HEK293 (cell line): ENCODE measurements around the gene MSLN.

Experiments used
- CTCF ChIA-PET: fragments of 350-600 bp; formaldehyde crosslinking; extraction: SDS; loops from one replicate; lab custom pipeline; 2021; ENCODE audit warnings: antibody characterized with exemption; lab: Yijun Ruan, JAX
- POLR2A ChIA-PET: fragments of 300-600 bp; formaldehyde crosslinking; extraction: SDS; loops from one replicate; lab custom pipeline; 2020; ENCODE audit warnings: antibody characterized with exemption, inconsistent platforms; lab: Yijun Ruan, JAX
- H3K27ac ChIP-seq: fragments of 200-500 bp; sonication (Bioruptor generic); 2 replicates; pipeline ENCODE4 v1.5.1; 2014; ENCODE audit warnings: low read depth, low read length, control low read depth, inconsistent platforms; ENCODE audit errors: extremely low read depth
- H3K36me3 ChIP-seq, 2 experiments: fragments of 200-500 bp in 1 of 2; sonication (Bioruptor generic) in 1 of 2; 1 replicate in 1 of 2; 2 replicates in 1 of 2; pipeline ENCODE4 v1.5.1; 2014 to 2017; ENCODE audit warnings: inconsistent platforms in 2 of 2, low read length in 2 of 2; ENCODE audit not compliant: control insufficient read depth in 2 of 2, insufficient read depth in 1 of 2
- H3K4me1 ChIP-seq: fragments of 200-500 bp; sonication (Bioruptor generic); 2 replicates; pipeline ENCODE4 v1.5.1; 2014; ENCODE audit warnings: mild to moderate bottlenecking, low read length, inconsistent platforms; ENCODE audit not compliant: control insufficient read depth, insufficient read depth
- H3K4me3 ChIP-seq: 2 replicates; pipeline ENCODE4 v1.5.1; 2011; ENCODE audit warnings: low read depth, mild to moderate bottlenecking, control low read depth, low read length, moderate library complexity
- H3K9me3 ChIP-seq: fragments of 200-500 bp; sonication (Bioruptor generic); 2 replicates; pipeline ENCODE4 v1.5.1; 2014; ENCODE audit warnings: low read depth, low read length, inconsistent platforms; ENCODE audit not compliant: control insufficient read depth, insufficient read depth
- CTCF ChIP-seq: fragments of 450-650 bp; formaldehyde crosslinking; IDR thresholded peaks from 2 replicates; pipeline ENCODE4 v1.5.1; 2016; ENCODE audit warnings: missing biosample characterization, missing genetic modification characterization
- FEZF1 ChIP-seq: fragments of 450-650 bp; formaldehyde crosslinking; IDR thresholded peaks from 2 replicates; pipeline ENCODE4 v1.5.1; 2016; ENCODE audit warnings: missing biosample characterization, missing genetic modification characterization
- OVOL3 ChIP-seq: fragments of 450-650 bp; formaldehyde crosslinking; IDR thresholded peaks from 2 replicates; pipeline ENCODE4 v1.5.1; 2016; ENCODE audit warnings: missing biosample characterization, missing genetic modification characterization
- PRDM6 ChIP-seq: fragments of 450-650 bp; formaldehyde crosslinking; IDR thresholded peaks from 2 replicates; pipeline ENCODE4 v1.5.1; 2017; ENCODE audit warnings: missing biosample characterization, missing genetic modification characterization
- SCRT1 ChIP-seq: fragments of 450-650 bp; formaldehyde crosslinking; IDR thresholded peaks from 2 replicates; pipeline ENCODE4 v1.5.1; 2016; ENCODE audit warnings: missing biosample characterization, missing genetic modification characterization, borderline replicate concordance
- SCRT2 ChIP-seq: fragments of 450-650 bp; formaldehyde crosslinking; IDR thresholded peaks from 2 replicates; pipeline ENCODE4 v1.5.1; 2016; ENCODE audit warnings: missing biosample characterization, missing genetic modification characterization
- YY1 ChIP-seq: fragments of 450-650 bp; formaldehyde crosslinking; IDR thresholded peaks from 2 replicates; pipeline ENCODE4 v1.5.1; 2018; ENCODE audit warnings: missing biosample characterization, missing genetic modification characterization
- ZBTB8A ChIP-seq: fragments of 450-650 bp; formaldehyde crosslinking; IDR thresholded peaks from 2 replicates; pipeline ENCODE4 v1.5.1; 2016; ENCODE audit warnings: missing biosample characterization, missing genetic modification characterization
- ZEB2 ChIP-seq: fragments of 450-650 bp; formaldehyde crosslinking; IDR thresholded peaks from 2 replicates; pipeline ENCODE4 v1.5.1; 2016; ENCODE audit warnings: missing biosample characterization, missing genetic modification characterization
- ZFP3 ChIP-seq: fragments of 450-650 bp; formaldehyde crosslinking; IDR thresholded peaks from 2 replicates; pipeline ENCODE4 v1.5.1; 2016; ENCODE audit warnings: low read depth, missing biosample characterization, missing genetic modification characterization
- ZNF114 ChIP-seq: fragments of 450-650 bp; formaldehyde crosslinking; IDR thresholded peaks from 2 replicates; pipeline ENCODE4 v1.5.0; 2017; ENCODE audit warnings: missing biosample characterization, missing genetic modification characterization
- ZNF148 ChIP-seq: fragments of 450-650 bp; formaldehyde crosslinking; IDR thresholded peaks from 2 replicates; pipeline ENCODE4 v1.5.0; 2017; ENCODE audit warnings: missing biosample characterization, missing genetic modification characterization, borderline replicate concordance
- ZNF19 ChIP-seq: fragments of 450-650 bp; formaldehyde crosslinking; IDR thresholded peaks from 2 replicates; pipeline ENCODE4; 2016; ENCODE audit warnings: missing biosample characterization, missing genetic modification characterization, low read depth
- ZNF335 ChIP-seq: fragments of 450-650 bp; formaldehyde crosslinking; conservative IDR thresholded peaks from 2 replicates; pipeline ENCODE4 v1.5.1; 2016; ENCODE audit warnings: missing biosample characterization, missing genetic modification characterization
- ZNF366 ChIP-seq: fragments of 450-650 bp; formaldehyde crosslinking; conservative IDR thresholded peaks from 2 replicates; pipeline ENCODE4 v1.5.1; 2016; ENCODE audit warnings: missing biosample characterization, missing genetic modification characterization
- ZNF473 ChIP-seq: fragments of 450-650 bp; formaldehyde crosslinking; IDR thresholded peaks from 2 replicates; pipeline ENCODE4 v1.5.1; 2017; ENCODE audit warnings: missing biosample characterization, missing genetic modification characterization
- ZNF488 ChIP-seq: fragments of 450-650 bp; formaldehyde crosslinking; IDR thresholded peaks from 2 replicates; pipeline ENCODE4 v1.5.1; 2016; ENCODE audit warnings: missing biosample characterization, missing genetic modification characterization
- ZNF561 ChIP-seq: fragments of 450-650 bp; IDR thresholded peaks from 2 replicates; pipeline ENCODE4 v1.5.1; 2018; ENCODE audit warnings: missing biosample characterization, missing genetic modification characterization, borderline replicate concordance
- ZNF621 ChIP-seq: fragments of 450-650 bp; formaldehyde crosslinking; IDR thresholded peaks from 2 replicates; pipeline ENCODE4 v1.5.1; 2017; ENCODE audit warnings: missing biosample characterization, missing genetic modification characterization
- ZNF629 ChIP-seq: fragments of 450-650 bp; formaldehyde crosslinking; IDR thresholded peaks from 2 replicates; pipeline ENCODE4 v1.5.1; 2017; ENCODE audit warnings: missing biosample characterization, missing genetic modification characterization
- ZNF707 ChIP-seq: fragments of 450-650 bp; formaldehyde crosslinking; IDR thresholded peaks from 2 replicates; pipeline ENCODE4 v1.5.1; 2016; ENCODE audit warnings: missing biosample characterization, missing genetic modification characterization
- ZNF837 ChIP-seq: fragments of 450-650 bp; formaldehyde crosslinking; IDR thresholded peaks from 2 replicates; pipeline ENCODE4 v1.5.1; 2016; ENCODE audit warnings: missing biosample characterization, missing genetic modification characterization
- ZSCAN4 ChIP-seq: fragments of 450-650 bp; formaldehyde crosslinking; IDR thresholded peaks from 2 replicates; pipeline ENCODE4 v1.5.1; 2017; ENCODE audit warnings: missing biosample characterization, missing genetic modification characterization

MSLN gene

GRCh38 chr16:720990-721764, 39.4 kb upstream of the MSLN start, which contains the start of gene ANTKMT (continued):
- TF ChIP-seq ZSCAN4 (tag by site-specific recombination) (no peak), ZNF561 (peak; percentile 98; the same call in 1 of the 2 replicates), SCRT1 (tag by site-specific recombination) (peak; percentile 78), ZNF19 (tag by site-specific recombination) (no peak), ZEB2 (tag by site-specific recombination) (peak; percentile 32; the same call in 1 of the 2 replicates), ZNF629 (tag by site-specific recombination) (no peak), ZBTB8A (tag by site-specific recombination) (no peak; the same call in 1 of the 2 replicates), ZNF707 (tag by site-specific recombination) (no peak), CTCF (tag by site-specific recombination) (no peak; the same call in 1 of the 2 replicates), ZNF488 (tag by site-specific recombination) (no peak), ZNF837 (tag by site-specific recombination) (no peak), ZNF148 (no peak), ZFP3 (tag by site-specific recombination) (no peak), YY1 (tag by site-specific recombination) (no peak), ZNF114 (tag by site-specific recombination) (no peak), ZNF473 (tag by site-specific recombination) (no peak)

- peak overlapping the region; percentile 94 for H3K27ac ChIP-seq
- H3K9me3 ChIP-seq = no peaks in the 10 kb centered on the region
- ChIA-PET CTCF (interaction anchor here (0.7 to 5.7 kb wide), 6 partner anchors 9 to 335 kb away, joined by 4 to 38 read pairs (median 6); partner anchors contain the start of genes CHTF18, CIAO3, METRN and RPUSD1), POLR2A (interaction anchor here (0.6 to 2.8 kb wide), 17 partner anchors 8 to 368 kb away, joined by 3 to 25 read pairs (median 6); partner anchors contain the start of genes CHTF18, CIAO3, GNG13 and RHOT2)
- peaks cover 7% of the 10 kb centered on the region for H3K4me1 ChIP-seq
- peak overlapping the region; percentile 28 for H3K4me3 ChIP-seq
- peaks cover 0 to 7% of the 10 kb centered on the region in 2 experiments; a peak in 1 of 3 replicates for H3K36me3 ChIP-seq
- TF ChIP-seq ZNF335 (tag by site-specific recombination) (no peak), ZNF148 (no peak), OVOL3 (tag by site-specific recombination) (no peak), ZNF621 (tag by site-specific recombination) (no peak), ZNF366 (tag by site-specific recombination) (no peak), FEZF1 (tag by site-specific recombination) (no peak), ZEB2 (tag by site-specific recombination) (0 out of 2 replicates have a peak, but pooled peaks have one; percentile 35), SCRT2 (tag by site-specific recombination) (no peak), PRDM6 (tag by site-specific recombination) (no peak)
These were observed 38.6 kb upstream of the MSLN start for GRCh38 chr16:721765-722540.
